GM18907 (cell line): ENCODE measurements around the gene PRRC2B.
"Not testable (repeated sequence)": the region's sequence is repeated elsewhere in the genome, so short reads cannot be mapped to it uniquely, and the experiment has no call there.

Source experiments
- ATAC-seq: cut with Tn5 transposase; IDR thresholded peaks from one replicate; pipeline ENCODE4 v1.9.1; 2021; ENCODE audit warnings: mild to moderate bottlenecking, moderate library complexity; ENCODE audit not compliant: unreplicated experiment

Gene PRRC2B

DNA sequence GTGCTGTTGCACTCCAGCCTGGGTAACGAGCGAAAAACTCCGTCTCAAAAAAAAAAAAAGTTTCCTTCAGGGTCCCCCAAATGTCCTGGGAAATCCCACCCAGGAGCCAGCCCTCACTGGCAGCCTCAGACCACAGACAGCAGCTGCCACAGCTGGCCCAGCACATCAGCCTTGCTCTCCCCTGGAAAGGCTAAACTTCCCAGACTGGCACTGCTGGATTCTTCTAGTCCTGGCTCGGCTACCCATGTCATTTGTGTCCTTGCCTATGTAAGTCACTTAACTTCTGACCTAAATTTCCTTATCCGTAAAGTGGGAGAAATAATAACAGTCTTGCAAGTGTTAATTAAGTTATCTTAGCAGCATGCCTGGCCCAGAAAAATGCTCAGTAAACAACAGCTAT lies 8.6 kb upstream of the PRRC2B start:
- no peak for ATAC-seq

DNA sequence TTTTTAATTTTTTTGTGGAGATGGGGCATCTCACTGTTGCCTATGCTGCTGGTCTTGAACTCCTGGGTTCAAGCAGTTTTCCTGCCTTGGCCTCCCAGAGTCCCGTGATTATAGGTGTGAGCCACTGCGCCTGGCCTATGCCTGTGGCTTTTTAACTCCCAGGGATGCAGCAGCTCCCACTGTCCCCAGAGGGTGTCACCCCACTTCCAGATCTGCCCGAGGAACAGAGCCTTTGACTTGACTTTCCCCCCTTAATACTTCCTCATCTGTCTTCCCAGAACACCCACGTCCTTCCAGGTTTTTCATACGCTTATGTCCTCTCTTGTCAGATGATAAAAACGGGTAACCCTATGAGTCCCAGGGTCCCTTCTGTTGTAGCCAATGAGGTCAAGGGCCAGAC lies 7.6 kb upstream of the PRRC2B start:
- ATAC-seq: no peak

DNA sequence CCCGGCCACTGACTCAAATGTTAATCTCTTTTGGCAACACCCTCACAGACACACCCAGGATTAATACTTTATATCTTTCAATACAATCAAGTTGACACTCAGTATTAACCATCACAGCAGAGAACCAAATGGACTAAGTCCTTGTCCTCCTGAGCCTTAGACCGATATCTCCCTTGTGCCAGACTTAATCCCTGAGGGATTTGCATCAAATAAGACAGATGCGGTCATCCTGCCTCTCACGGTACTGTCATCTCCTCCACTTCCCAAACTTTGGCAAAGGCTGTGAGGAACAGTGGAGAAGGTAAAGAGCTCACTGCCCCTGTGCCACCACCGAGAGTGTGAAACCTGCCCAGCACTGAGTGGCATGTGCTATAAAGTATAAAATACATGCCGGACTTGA lies 6.5 kb upstream of the PRRC2B start:
- ATAC-seq: no peak

DNA sequence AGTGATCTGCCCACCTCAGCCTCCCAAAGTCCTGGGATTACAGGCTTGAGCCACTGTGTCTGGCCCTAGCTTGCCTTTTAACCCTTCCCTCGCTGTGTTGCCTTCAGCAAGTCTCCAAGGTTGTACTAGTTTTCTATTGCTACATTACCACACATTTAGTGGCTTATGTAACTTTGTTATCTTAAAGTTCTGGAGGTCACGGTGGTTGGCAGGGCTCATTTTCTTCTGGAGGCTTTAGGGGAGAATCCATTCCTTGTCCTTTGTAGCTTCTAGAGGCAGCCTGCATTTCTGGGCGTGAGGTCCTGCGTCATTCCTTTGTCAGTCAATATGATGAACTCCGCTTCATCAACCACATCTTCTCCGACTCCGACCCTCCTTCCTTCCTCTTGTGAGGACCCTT lies 2.9 kb upstream of the PRRC2B start:
- no peak for ATAC-seq

DNA sequence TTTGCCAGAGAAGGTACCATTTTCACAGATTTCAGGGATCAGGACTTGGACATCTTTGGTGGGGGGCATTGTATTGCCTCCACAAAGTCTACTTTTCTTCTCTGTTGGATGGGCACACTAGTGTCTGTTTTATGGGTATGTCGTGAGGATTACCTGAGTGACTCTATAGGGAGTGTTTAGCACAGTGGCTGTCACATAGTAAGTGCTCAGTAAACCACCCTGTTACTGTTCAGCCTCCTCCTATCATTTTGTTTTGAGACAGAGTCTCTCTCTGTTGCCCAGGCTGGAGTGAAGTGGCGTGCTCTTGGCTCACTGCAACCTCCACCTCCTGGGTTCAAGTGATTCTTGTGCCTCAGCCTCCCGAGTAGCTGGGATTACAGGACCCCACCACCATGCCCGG lies 2.4 kb upstream of the PRRC2B start:
- ATAC-seq: no peak

GRCh38 chr9:131394464-131395156 lies 724 bp downstream of the PRRC2B start:
- ATAC-seq: peak; percentile 34

GRCh38 chr9:131395157-131396098 lies 1.5 kb downstream of the PRRC2B start:
- no peak for ATAC-seq

DNA sequence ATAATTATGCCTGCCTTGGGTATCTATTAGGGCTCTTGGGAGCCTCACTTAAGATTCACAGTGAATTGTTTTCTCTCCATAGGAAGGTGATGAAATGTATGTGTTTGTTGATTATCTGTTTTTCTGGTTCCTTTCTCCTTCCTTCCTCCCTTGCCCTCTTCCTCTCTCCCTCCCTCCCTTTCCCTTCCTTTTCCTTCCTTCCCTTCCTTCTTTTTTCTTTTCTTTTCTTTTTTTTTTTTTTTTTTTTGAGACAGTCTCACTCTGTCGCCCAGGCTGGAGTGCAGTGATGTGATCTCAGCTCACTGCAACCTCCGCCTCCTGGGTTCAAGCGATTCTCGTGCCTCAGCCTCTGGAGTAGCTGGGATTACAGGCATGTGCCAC lies 2.2 kb downstream of the PRRC2B start:
- not testable (repeated sequence) for ATAC-seq

DNA sequence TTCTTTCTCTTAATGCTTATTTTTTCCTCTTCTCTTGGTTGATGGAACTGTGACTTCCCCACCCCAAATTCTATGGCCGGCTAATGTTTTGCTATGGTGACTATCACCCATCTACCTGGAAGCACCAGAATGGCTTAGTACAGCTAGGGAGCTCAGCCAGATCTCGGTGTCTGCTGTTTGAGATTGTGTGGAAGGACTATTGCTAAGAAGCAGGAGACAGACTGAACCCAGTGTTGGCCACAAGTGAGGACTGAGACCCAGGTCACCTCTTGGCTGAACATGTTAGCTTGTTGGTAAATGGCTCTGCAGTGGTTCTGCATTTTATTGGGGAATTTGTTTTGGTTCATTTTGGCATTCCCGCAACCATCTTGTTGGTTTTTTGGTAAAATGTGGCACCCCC lies 2.7 kb downstream of the PRRC2B start:
- ATAC-seq: no peak

DNA sequence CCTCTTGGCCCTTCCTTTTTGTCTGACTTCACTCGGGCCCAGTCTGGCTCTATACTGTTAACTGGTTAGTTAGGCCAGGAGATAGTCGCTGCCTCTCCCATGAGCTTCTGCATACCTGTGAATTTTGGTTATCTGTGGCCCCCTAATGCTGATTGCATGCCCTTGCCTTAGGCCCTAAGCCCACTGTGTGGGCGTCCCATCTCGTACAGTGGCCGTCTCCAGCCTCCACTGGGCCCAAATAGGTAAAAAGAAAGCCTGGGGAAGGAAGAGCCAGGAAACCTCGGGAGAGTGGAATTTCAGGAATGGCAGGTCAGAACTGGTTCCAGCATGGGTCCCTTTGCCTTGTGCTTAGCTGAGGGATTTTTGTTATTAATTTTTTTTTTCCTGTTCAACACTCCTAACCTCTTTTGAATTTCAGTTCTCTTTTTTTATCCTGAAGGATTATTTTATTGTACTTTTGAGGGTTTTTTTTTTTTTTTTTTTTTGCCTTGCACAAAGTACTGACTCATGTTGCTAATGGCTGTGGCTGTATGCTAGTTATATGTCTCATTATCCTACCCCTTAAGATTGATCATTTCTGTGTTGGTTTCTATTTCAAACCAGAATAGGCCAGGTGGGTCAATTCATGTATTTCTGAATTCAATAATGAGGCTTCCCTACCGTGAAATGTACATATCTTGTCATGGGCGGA lies 3.4 kb downstream of the PRRC2B start:
- ATAC-seq: no peak

- no peak for ATAC-seq
These were observed 4.3 kb downstream of the PRRC2B start for GRCh38 chr9:131398204-131398603.

- no peak for ATAC-seq
These were observed 6.1 kb downstream of the PRRC2B start for GRCh38 chr9:131399972-131400371.

GRCh38 chr9:131400627-131401026 lies 6.7 kb downstream of the PRRC2B start:
- no peak for ATAC-seq

- no peak for ATAC-seq
These were observed 8.2 kb downstream of the PRRC2B start for GRCh38 chr9:131402073-131402472.

DNA sequence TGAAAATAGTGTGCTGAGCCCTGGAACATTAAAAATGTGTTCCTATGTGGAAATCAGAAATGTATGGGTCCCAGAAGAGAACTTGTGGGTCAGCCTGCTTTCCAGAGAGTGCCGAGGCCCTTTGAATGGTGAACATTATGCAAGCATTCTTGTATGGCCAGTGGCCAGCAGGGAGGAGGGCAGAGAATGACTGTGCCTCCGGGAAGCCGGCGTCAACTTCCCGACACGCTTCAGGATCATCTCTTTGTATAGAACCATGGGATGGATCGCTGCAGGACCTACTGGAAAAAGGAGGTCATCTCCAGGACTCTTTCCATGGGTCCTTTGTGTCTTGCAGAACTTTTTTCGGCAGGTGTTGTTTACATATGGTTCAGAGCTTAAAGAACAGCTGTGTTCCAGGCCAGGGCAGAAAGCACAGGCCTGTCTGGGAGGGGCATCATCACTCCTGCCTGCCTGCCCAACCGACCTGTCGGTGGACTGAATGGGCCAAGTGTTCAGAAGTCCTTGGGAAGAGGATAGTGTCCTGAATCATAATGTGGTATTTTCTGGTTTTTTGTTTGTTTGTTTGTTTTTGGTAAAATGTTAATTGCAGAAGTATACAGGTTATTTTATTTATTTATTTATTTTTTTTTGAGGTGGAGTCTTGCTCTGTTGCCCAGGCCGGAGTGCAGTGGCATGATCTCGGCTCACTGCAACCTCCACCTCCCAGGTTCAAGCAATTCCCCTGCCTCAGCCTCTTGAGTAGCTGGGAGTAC lies 9.0 kb downstream of the PRRC2B start:
- ATAC-seq: no peak

- ATAC-seq: no peak
These were observed 9.5 kb downstream of the PRRC2B start for GRCh38 chr9:131403493-131403773.

GRCh38 chr9:131404581-131404980 lies 10.7 kb downstream of the PRRC2B start:
- no peak for ATAC-seq

DNA sequence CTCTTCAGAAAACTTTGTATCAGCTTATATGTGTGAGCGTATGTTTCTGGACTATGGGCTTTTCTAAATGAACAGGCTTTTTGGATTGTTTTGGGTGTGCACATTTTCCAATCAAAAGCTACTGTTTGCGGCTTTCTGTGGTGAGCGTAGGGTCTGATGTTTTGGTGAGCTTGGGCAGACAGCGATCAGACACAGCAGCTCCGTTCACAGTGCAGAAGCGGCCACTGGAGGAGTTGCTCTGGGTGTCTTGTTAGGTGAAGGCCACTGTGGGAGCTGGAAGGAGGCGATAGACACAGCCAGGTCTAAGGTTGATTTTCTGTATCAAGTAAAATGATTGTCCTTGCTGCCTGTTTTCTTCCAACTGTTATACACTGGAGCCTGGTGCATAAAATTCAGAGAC lies 11.1 kb downstream of the PRRC2B start:
- ATAC-seq: no peak

GRCh38 chr9:131405428-131405827 lies 11.5 kb downstream of the PRRC2B start:
- ATAC-seq: no peak

- no peak for ATAC-seq
These were observed 12.1 kb downstream of the PRRC2B start for GRCh38 chr9:131405858-131406537.
